ENCODE data around the gene DPYSL4.

DNA sequence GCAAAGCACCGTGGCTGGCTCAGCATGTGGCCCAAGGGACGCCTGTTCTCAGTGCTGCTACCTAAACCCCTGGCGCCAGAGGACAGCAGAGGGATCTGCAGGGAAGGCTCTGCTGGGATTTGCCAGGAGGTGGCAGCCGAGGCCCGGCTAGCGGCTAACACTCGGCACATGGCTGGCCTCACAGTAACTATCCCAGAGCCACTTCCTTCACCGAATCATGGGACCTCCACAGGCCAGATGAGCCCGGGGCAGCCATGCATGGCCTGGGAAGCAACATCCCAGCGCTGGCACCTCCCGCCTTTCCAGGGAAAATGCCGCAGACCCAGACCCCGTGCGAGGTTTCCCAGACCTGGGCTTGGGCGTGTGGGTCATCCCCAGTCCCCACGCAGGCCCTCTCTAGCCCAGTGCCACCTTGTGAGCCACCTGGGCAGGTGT, 36.4 kb downstream of the DPYSL4 start:
- TF ChIP-seq, protein P1, sequence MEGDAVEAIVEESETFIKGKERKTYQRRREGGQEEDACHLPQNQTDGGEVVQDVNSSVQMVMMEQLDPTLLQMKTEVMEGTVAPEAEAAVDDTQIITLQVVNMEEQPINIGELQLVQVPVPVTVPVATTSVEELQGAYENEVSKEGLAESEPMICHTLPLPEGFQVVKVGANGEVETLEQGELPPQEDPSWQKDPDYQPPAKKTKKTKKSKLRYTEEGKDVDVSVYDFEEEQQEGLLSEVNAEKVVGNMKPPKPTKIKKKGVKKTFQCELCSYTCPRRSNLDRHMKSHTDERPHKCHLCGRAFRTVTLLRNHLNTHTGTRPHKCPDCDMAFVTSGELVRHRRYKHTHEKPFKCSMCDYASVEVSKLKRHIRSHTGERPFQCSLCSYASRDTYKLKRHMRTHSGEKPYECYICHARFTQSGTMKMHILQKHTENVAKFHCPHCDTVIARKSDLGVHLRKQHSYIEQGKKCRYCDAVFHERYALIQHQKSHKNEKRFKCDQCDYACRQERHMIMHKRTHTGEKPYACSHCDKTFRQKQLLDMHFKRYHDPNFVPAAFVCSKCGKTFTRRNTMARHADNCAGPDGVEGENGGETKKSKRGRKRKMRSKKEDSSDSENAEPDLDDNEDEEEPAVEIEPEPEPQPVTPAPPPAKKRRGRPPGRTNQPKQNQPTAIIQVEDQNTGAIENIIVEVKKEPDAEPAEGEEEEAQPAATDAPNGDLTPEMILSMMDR (IDR thresholded peaks at IDR 0.05): peak in 1 of 3 donors; percentile 90
- TF ChIP-seq POLR2A (IDR thresholded peaks at IDR 0.05): no peak

Measured in lower leg skin (tissue), 3 donors.